Neutrophil (primary cell): ENCODE data around the gene HAS3.

Experiments
- H3K27ac ChIP-seq: fragments of 200-600 bp; sonication (generic); 2 replicates; pipeline ENCODE4 v1.5.1; 2016; ENCODE audit warnings: mild to moderate bottlenecking, moderate library complexity
- H3K27me3 ChIP-seq: fragments of 200-600 bp; sonication (generic); 2 replicates; pipeline ENCODE4 v1.6.0; 2016; ENCODE audit warnings: mild to moderate bottlenecking
- H3K36me3 ChIP-seq: fragments of 200-600 bp; sonication (generic); 2 replicates; pipeline ENCODE4 v1.5.1; 2017
- H3K4me1 ChIP-seq, 2 experiments: fragments of 200-600 bp in 1 of 2; sonication (generic) in 1 of 2; 1 replicate in 1 of 2; 2 replicates in 1 of 2; pipeline versions ENCODE4 v1.5.1 to v1.6.1; 2013 to 2016; ENCODE audit warnings: low read depth in 1 of 2, low read length in 1 of 2, mild to moderate bottlenecking in 1 of 2, moderate library complexity in 1 of 2; ENCODE audit not compliant: control insufficient read depth in 1 of 2, insufficient read depth in 1 of 2
- H3K4me3 ChIP-seq, 2 experiments: fragments of 200-600 bp in 1 of 2; sonication (generic) in 1 of 2; 1 replicate in 1 of 2; 2 replicates in 1 of 2; pipeline ENCODE4 v1.5.1; 2013 to 2016; ENCODE audit warnings: low read depth in 1 of 2, low read length in 1 of 2, mild to moderate bottlenecking in 1 of 2, moderate library complexity in 1 of 2
- H3K9me3 ChIP-seq: fragments of 200-600 bp; sonication (generic); 2 replicates; pipeline ENCODE4 v1.5.1; 2016
- CTCF ChIP-seq: fragments of 200-600 bp; sonication (generic); IDR thresholded peaks from 2 replicates; pipeline ENCODE4 v1.5.1; 2016; ENCODE audit warnings: antibody characterized with exemption

Gene HAS3

GRCh38 chr16:69064124-69064763 lies 41.2 kb upstream of the HAS3 start:
- Histone ChIP-seq H3K4me1 (no peaks in the 10 kb centered on the region), H3K9me3 (no peaks in the 10 kb centered on the region), H3K36me3 (no peaks in the 10 kb centered on the region), H3K4me3 (no peak overlapping the region), H3K27me3 (no peaks in the 10 kb centered on the region), H3K27ac (no peak overlapping the region)
- no peak for TF ChIP-seq CTCF

GRCh38 chr16:69064764-69065313 lies 40.6 kb upstream of the HAS3 start:
- H3K27ac ChIP-seq, result no peak overlapping the region
- no peaks in the 10 kb centered on the region for H3K4me1 ChIP-seq
- H3K36me3 ChIP-seq, result no peaks in the 10 kb centered on the region
- no peak for TF ChIP-seq CTCF
- no peaks in the 10 kb centered on the region for H3K9me3 ChIP-seq
- no peaks in the 10 kb centered on the region for H3K27me3 ChIP-seq
- no peak overlapping the region for H3K4me3 ChIP-seq

GRCh38 chr16:69069504-69069903 lies 35.9 kb upstream of the HAS3 start:
- Histone ChIP-seq H3K9me3 (no peaks in the 10 kb centered on the region), H3K27me3 (no peaks in the 10 kb centered on the region), H3K4me1 (no peaks in the 10 kb centered on the region), H3K36me3 (no peaks in the 10 kb centered on the region), H3K4me3 (no peak overlapping the region), H3K27ac (no peak overlapping the region)
- TF ChIP-seq CTCF, result no peak

GRCh38 chr16:69071036-69071435 lies 34.4 kb upstream of the HAS3 start:
- Histone ChIP-seq H3K36me3 (no peaks in the 10 kb centered on the region), H3K4me3 (no peak overlapping the region), H3K9me3 (no peaks in the 10 kb centered on the region), H3K4me1 (no peaks in the 10 kb centered on the region), H3K27ac (no peak overlapping the region), H3K27me3 (no peaks in the 10 kb centered on the region)
- TF ChIP-seq CTCF, result no peak

GRCh38 chr16:69072640-69072974 lies 32.8 kb upstream of the HAS3 start:
- H3K27me3 ChIP-seq, result no peaks in the 10 kb centered on the region
- no peaks in the 10 kb centered on the region for H3K9me3 ChIP-seq
- peaks cover 6% of the 10 kb centered on the region for H3K36me3 ChIP-seq
- no peak overlapping the region for H3K4me3 ChIP-seq
- no peak overlapping the region for H3K27ac ChIP-seq
- H3K4me1 ChIP-seq, result no peaks in the 10 kb centered on the region
- no peak for TF ChIP-seq CTCF
